HepG2 (cell line): Measurements from ENCODE around the gene SYT17. TPM values are rescaled to one million over a fixed set of nuclear protein-coding genes. Genes with fewer than 3 reads are reported as not detected.

Experiments used
- ATAC-seq: fragments of 200-7000 bp; cut with Tn5 transposase; 3 replicates; pipeline ENCODE4 v1.9.1; 2020; ENCODE audit warnings: mild to moderate bottlenecking, moderate library complexity
- BruUV-seq: library from RNA; stranded (reverse); fragments of 400-500 nt; replicated peaks from 2 replicates; lab custom pipeline; 2021; lab: Mats Ljungman, UMichigan
- CTCF ChIA-PET: fragments of 300-600 bp; formaldehyde crosslinking; extraction: SDS; loops from one replicate; lab custom pipeline; 2021; ENCODE audit warnings: low total read pairs, inconsistent platforms, low intra/inter-chr PET ratio; lab: Yijun Ruan, JAX
- POLR2A ChIA-PET: fragments of 350-600 bp; sonication (Branson Sonifier 250); formaldehyde crosslinking; loops from one replicate; lab custom pipeline; 2020; ENCODE audit warnings: antibody characterized with exemption, inconsistent platforms; lab: Yijun Ruan, JAX
- DNase-seq: peaks from one replicate; pipeline ENCODE4 v3.0.0-alpha.2; 2015; ENCODE audit warnings: low spot score
- FAIRE-seq: peaks from 3 replicates; lab custom pipeline; 2011; peaks lifted over from hg19 to GRCh38; lab: Jason Lieb, UNC
- H2AFZ ChIP-seq: one replicate; pipeline ENCODE4 v1.6.1; 2011; ENCODE audit warnings: low read length, inconsistent platforms
- H3K27ac ChIP-seq: fragments of 300-600 bp; 3 replicates; pipeline ENCODE4 v1.8.0; 2011; ENCODE audit warnings: mixed run types, mild to moderate bottlenecking, mixed read lengths, low read length, inconsistent platforms; ENCODE audit not compliant: insufficient read depth; ENCODE audit errors: extremely low read length
- H3K27me3 ChIP-seq, 2 experiments: fragments of 200-600 bp in 1 of 2; 2 replicates in 1 of 2; 3 replicates in 1 of 2; pipeline versions ENCODE4 v1.6.0 to v1.8.0; 2011; ENCODE audit warnings: low read length in 2 of 2, mild to moderate bottlenecking in 2 of 2, moderate library complexity in 2 of 2, inconsistent platforms in 1 of 2; ENCODE audit not compliant: insufficient read depth in 2 of 2, control insufficient read depth in 1 of 2
- H3K36me3 ChIP-seq, 2 experiments: fragments of 200-600 bp in 1 of 2; replicated peaks in 1 of 2; 2 replicates in 1 of 2; 3 replicates in 1 of 2; pipeline versions ENCODE4 v1.5.1 to v1.8.0; 2011; ENCODE audit warnings: low read length in 2 of 2, inconsistent platforms in 1 of 2; ENCODE audit not compliant: insufficient read depth in 2 of 2, control insufficient read depth in 1 of 2
- H3K4me1 ChIP-seq: 2 replicates; pipeline ENCODE4 v1.5.1; 2012; ENCODE audit warnings: low read length, inconsistent platforms; ENCODE audit not compliant: insufficient read depth
- H3K4me2 ChIP-seq: 2 replicates; pipeline ENCODE4 v1.6.0; 2011; ENCODE audit warnings: low read depth, low read length, inconsistent platforms
- H3K4me3 ChIP-seq, 3 experiments: fragments of 200-600 bp in 1 of 3; sonication (generic), shearing (Covaris generic) in 1 of 3; replicated peaks in 1 of 3; 2 replicates each; pipeline ENCODE4 v1.5.1; 2011 to 2016; ENCODE audit warnings: low read length in 3 of 3, inconsistent platforms in 2 of 3, low read depth in 2 of 3, mild to moderate bottlenecking in 2 of 3, control low read depth in 1 of 3, mixed read lengths in 1 of 3; ENCODE audit not compliant: insufficient read depth in 1 of 3
- H3K79me2 ChIP-seq: one replicate; pipeline ENCODE4 v1.6.1; 2011; ENCODE audit warnings: low read length, inconsistent platforms; ENCODE audit not compliant: insufficient read depth
- H3K9ac ChIP-seq: 2 replicates; pipeline ENCODE4 v1.6.0; 2011; ENCODE audit warnings: mild to moderate bottlenecking, low read depth, low read length, inconsistent platforms; ENCODE audit not compliant: insufficient read depth
- H3K9me3 ChIP-seq: 2 replicates; pipeline ENCODE4 v1.5.1; 2012; ENCODE audit warnings: mild to moderate bottlenecking, low read length
- H4K20me1 ChIP-seq: 2 replicates; pipeline ENCODE4 v1.6.0; 2011; ENCODE audit warnings: inconsistent platforms, mild to moderate bottlenecking, low read length, moderate library complexity; ENCODE audit not compliant: insufficient read depth
- SMYD3 ChIP-seq: sonication (generic); formaldehyde crosslinking; IDR thresholded peaks from 2 replicates; pipeline ENCODE4 v1.8.1; 2023; ENCODE audit warnings: mild to moderate bottlenecking, missing genetic modification reagents
- ZNF180 ChIP-seq: sonication (generic); formaldehyde crosslinking; IDR thresholded peaks from 2 replicates; pipeline ENCODE4 v1.4.0; 2020; ENCODE audit warnings: low read depth, missing genetic modification reagents, borderline replicate concordance
- ZNF333 ChIP-seq: sonication (generic); formaldehyde crosslinking; IDR thresholded peaks from 2 replicates; pipeline ENCODE4 v1.4.0; 2020; ENCODE audit warnings: mild to moderate bottlenecking, missing genetic modification reagents, borderline replicate concordance
- WGBS: methylation state at CpG from one replicate; pipeline ENCODE4 v1.1.6; 2017; ENCODE audit warnings: low lambda C conversion rate; 5-methylcytosine and 5-hydroxymethylcytosine counted together
- in situ Hi-C: cut with HindIII; loops from 2 replicates; pipeline ENCODE4 v1.10.0; 2017; ENCODE audit warnings: low pct_unique_long_range_greater_than_20kb; ENCODE audit not compliant: extremely low pct_ligation_motif_present
- intact Hi-C: fragments of 100-400 bp; cut with micrococcal nuclease; formaldehyde crosslinking; loops from one replicate; pipeline ENCODE4 v1.10.0; 2022; ENCODE audit not compliant: unreplicated experiment
- polyA plus RNA-seq, 8 experiments: library from polyadenylated mRNA; depleted of rRNA in 3 of 8; stranded (reverse) in 7 of 8; unstranded in 1 of 8; fragments of >200 nt; fragmentation: Illumina TruSeq in 4 of 8; extraction: Trizol in 4 of 8; gene quantifications; 2 replicates each; pipeline versions ENCODE4 v1.2.1 to v1.2.3, GENCODE V29; 2011 to 2016; ENCODE audit warnings: low read depth in 4 of 8, missing spikeins in 1 of 8, mixed read lengths in 1 of 8; ENCODE audit not compliant: insufficient read depth in 1 of 8
- total RNA-seq, 5 experiments: library from RNA; depleted of rRNA; stranded (reverse); fragments of >200 nt; fragmentation: Illumina TruSeq; extraction: Trizol; gene quantifications; 2 replicates each; pipeline ENCODE4 v1.2.3, GENCODE V29; 2016; ENCODE audit warnings: low read depth in 1 of 5
- TF ChIP-seq, protein P1 (sequence below): sonication (generic); formaldehyde crosslinking; IDR thresholded peaks from 2 replicates; pipeline ENCODE4 v1.5.0; 2020; ENCODE audit warnings: mild to moderate bottlenecking, missing genetic modification reagents, borderline replicate concordance
- TF ChIP-seq, protein P2 (sequence below): sonication (generic); formaldehyde crosslinking; IDR thresholded peaks from 2 replicates; pipeline ENCODE4 v1.4.0; 2020; ENCODE audit warnings: missing genetic modification reagents, mild to moderate bottlenecking, borderline replicate concordance

SYT17 gene
- total and polyA plus RNA-seq, 2 of the 13 experiments (the other 11 are each of a cell fraction or from before 2014, with no cell fraction given) = 0.44 TPM; not detected in 1

DNA sequence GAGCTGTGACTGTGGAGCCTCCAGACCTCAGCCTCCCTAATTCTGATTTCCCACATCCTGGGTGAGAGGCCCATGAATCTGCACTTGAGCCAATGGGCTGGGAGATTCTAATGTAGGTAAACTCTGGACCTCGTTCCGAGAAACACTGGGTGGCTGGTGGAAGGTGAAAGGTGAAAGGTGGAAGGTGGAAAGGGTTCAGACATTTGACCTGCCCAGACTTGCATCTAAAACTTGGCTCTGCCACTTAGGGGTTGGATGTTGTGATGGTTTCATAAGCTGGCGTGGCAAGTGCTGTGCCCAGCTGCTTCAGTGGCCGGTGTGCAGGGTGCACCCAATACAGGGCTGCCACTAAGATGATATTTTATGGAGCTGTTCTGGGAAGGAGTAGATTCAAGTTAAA lies 24.8 kb downstream of the SYT17 start:
- in situ Hi-C loops (no loop called here), intact Hi-C loops (no loop called here)
- DNase-seq = no peak
- no peak overlapping the region for H2AFZ ChIP-seq
- no peak overlapping the region for H3K4me3 ChIP-seq
- H3K4me2 ChIP-seq = no peak overlapping the region
- BruUV-seq = no TSS peak
- no peaks in the 10 kb centered on the region for H4K20me1 ChIP-seq
- H3K9me3 ChIP-seq = no peaks in the 10 kb centered on the region
- H3K27me3 ChIP-seq = peaks cover 8 to 21% of the 10 kb centered on the region in 2 experiments; a peak in 4 of 5 replicates
- H3K79me2 ChIP-seq = no peaks in the 10 kb centered on the region
- H3K36me3 ChIP-seq = no peaks in the 10 kb centered on the region
- FAIRE-seq = no peak
- ATAC-seq = no peak
- no peak for TF ChIP-seq SMYD3 (CRISPR knock-in tag)
- TF ChIP-seq, protein P1, sequence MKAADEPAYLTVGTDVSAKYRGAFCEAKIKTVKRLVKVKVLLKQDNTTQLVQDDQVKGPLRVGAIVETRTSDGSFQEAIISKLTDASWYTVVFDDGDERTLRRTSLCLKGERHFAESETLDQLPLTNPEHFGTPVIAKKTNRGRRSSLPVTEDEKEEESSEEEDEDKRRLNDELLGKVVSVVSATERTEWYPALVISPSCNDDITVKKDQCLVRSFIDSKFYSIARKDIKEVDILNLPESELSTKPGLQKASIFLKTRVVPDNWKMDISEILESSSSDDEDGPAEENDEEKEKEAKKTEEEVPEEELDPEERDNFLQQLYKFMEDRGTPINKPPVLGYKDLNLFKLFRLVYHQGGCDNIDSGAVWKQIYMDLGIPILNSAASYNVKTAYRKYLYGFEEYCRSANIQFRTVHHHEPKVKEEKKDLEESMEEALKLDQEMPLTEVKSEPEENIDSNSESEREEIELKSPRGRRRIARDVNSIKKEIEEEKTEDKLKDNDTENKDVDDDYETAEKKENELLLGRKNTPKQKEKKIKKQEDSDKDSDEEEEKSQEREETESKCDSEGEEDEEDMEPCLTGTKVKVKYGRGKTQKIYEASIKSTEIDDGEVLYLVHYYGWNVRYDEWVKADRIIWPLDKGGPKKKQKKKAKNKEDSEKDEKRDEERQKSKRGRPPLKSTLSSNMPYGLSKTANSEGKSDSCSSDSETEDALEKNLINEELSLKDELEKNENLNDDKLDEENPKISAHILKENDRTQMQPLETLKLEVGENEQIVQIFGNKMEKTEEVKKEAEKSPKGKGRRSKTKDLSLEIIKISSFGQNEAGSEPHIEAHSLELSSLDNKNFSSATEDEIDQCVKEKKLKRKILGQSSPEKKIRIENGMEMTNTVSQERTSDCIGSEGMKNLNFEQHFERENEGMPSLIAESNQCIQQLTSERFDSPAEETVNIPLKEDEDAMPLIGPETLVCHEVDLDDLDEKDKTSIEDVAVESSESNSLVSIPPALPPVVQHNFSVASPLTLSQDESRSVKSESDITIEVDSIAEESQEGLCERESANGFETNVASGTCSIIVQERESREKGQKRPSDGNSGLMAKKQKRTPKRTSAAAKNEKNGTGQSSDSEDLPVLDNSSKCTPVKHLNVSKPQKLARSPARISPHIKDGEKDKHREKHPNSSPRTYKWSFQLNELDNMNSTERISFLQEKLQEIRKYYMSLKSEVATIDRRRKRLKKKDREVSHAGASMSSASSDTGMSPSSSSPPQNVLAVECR (CRISPR knock-in tag) = no peak
- TF ChIP-seq ZNF333 (CRISPR knock-in tag) = no peak
- TF ChIP-seq, protein P2, sequence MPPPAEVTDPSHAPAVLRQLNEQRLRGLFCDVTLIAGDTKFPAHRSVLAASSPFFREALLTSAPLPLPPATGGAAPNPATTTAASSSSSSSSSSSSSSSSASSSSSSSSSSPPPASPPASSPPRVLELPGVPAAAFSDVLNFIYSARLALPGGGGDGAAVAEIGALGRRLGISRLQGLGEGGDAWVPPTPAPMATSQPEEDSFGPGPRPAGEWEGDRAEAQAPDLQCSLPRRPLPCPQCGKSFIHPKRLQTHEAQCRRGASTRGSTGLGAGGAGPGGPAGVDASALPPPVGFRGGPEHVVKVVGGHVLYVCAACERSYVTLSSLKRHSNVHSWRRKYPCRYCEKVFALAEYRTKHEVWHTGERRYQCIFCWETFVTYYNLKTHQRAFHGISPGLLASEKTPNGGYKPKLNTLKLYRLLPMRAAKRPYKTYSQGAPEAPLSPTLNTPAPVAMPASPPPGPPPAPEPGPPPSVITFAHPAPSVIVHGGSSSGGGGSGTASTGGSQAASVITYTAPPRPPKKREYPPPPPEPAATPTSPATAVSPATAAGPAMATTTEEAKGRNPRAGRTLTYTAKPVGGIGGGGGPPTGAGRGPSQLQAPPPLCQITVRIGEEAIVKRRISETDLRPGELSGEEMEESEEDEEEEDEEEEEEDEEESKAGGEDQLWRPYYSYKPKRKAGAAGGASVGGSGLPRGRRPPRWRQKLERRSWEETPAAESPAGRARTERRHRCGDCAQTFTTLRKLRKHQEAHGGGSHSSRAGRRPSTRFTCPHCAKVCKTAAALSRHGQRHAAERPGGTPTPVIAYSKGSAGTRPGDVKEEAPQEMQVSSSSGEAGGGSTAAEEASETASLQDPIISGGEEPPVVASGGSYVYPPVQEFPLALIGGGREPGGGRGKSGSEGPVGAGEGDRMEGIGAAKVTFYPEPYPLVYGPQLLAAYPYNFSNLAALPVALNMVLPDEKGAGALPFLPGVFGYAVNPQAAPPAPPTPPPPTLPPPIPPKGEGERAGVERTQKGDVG (CRISPR knock-in tag) = no peak
- TF ChIP-seq ZNF180 = no peak
- CTCF ChIA-PET = no interaction called here
- 8% methylated on average over 4 of the region's 4 CpGs for WGBS
- no peak overlapping the region for H3K9ac ChIP-seq
- POLR2A ChIA-PET = no interaction called here
- no peak overlapping the region for H3K27ac ChIP-seq
- H3K4me1 ChIP-seq = no peaks in the 10 kb centered on the region
